Testis (tissue), 3 donors: Measurements from ENCODE around the gene ZNF45. TPM values are rescaled to one million over a fixed set of nuclear protein-coding genes. Genes with fewer than 3 reads are reported as not detected.

ENCODE experiments used
- DNase-seq: peaks from one replicate; pipeline ENCODE4 v3.0.0-alpha.2; 2019
- H3K27ac ChIP-seq, 2 donors: fragments of 200-600 bp; sonication (generic); one replicate each; pipeline ENCODE4 v1.5.1; 2019
- H3K27me3 ChIP-seq: fragments of 200-600 bp; sonication (generic); one replicate; pipeline ENCODE4 v1.5.1; 2019
- H3K36me3 ChIP-seq: fragments of 200-600 bp; sonication (generic); one replicate; pipeline ENCODE4 v1.5.1; 2017; ENCODE audit warnings: low read depth; ENCODE audit errors: missing control alignments
- H3K4me1 ChIP-seq: fragments of 200-600 bp; sonication (generic); one replicate; pipeline ENCODE4 v1.5.1; 2019
- H3K4me3 ChIP-seq, 2 donors: fragments of 200-600 bp; sonication (generic); one replicate each; pipeline ENCODE4 v1.5.1; 2017 to 2019
- H3K9me3 ChIP-seq: fragments of 200-600 bp; sonication (generic); one replicate; pipeline ENCODE4 v1.5.1; 2017
- POLR2A ChIP-seq: fragments of 450-650 bp; IDR thresholded peaks from one replicate; pipeline ENCODE4 v1.6.1; 2017; ENCODE audit warnings: antibody characterized with exemption, mild to moderate bottlenecking, moderate library complexity
- WGBS, 2 donors: methylation state at CpG; one replicate each; pipeline ENCODE4 v1.1.5; 2018; 5-methylcytosine and 5-hydroxymethylcytosine counted together
- intact Hi-C: fragments of 100-400 bp; cut with DNase I; formaldehyde crosslinking; loops from one replicate; pipeline ENCODE4 v1.15.1; 2023; ENCODE audit warnings: low total_unique reads
- polyA plus RNA-seq: library from polyadenylated mRNA; stranded (reverse); fragments of 350-450 nt; fragmentation: Illumina TruSeq; extraction: RNeasy Lipid Tissue Mini Kit (QIAGEN cat#74804); gene quantifications from one replicate; pipeline ENCODE4 v1.2.3, GENCODE V29; 2014; ENCODE audit warnings: low read depth, low replicate concordance; ENCODE audit not compliant: insufficient read depth
- total RNA-seq, 2 donors: library from RNA; depleted of rRNA; stranded (reverse); fragments of >200 nt; gene quantifications; one replicate each; pipeline ENCODE4 v1.2.3, GENCODE V29; 2016
- TF ChIP-seq, protein P1 (sequence below), 3 experiments: fragments of 450-650 bp in 2 of 3; fragments of 200-600 bp in 1 of 3; sonication (generic) in 1 of 3; IDR thresholded peaks; one replicate each; pipeline ENCODE4 v1.5.1; 2016 to 2019; ENCODE audit warnings: antibody characterized with exemption in 3 of 3, mild to moderate bottlenecking in 2 of 3, moderate library complexity in 1 of 3

ZNF45 gene
- total and polyA plus RNA-seq, 3 donors from 2014 or later, result 9.4 to 10.7 (median 10.5) TPM

DNA sequence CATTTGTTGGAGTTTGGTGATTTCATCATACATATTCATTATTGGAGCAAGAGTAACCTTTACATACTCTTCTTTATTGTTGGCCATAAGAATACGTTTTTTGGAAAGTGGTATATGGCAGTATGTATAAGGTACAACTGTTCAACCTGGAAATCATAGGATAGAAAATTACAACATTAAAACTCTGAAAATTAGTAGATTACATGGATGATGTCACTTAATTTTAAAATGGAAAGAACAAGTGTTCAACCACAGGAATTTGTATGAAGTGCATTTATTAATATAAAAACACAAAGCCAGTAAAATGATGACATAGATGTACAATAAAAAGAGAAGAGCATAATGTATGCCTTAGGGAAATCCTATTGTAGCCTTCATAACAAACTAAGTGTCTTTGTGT is 41.6 kb upstream of the ZNF45 start:
- intact Hi-C loops, result no loop called here
- H3K36me3 ChIP-seq, result no peaks in the 10 kb centered on the region
- H3K27me3 ChIP-seq, result no peaks in the 10 kb centered on the region
- WGBS, 2 donors, result 93 to 96% methylated on average over 1 of the region's 1 CpG
- H3K9me3 ChIP-seq, result no peaks in the 10 kb centered on the region
- DNase-seq, result no peak
- no peaks in the 10 kb centered on the region for H3K4me1 ChIP-seq
- H3K4me3 ChIP-seq, result no peak overlapping the region
- no peak overlapping the region for H3K27ac ChIP-seq
- no peak for TF ChIP-seq POLR2A
- TF ChIP-seq, protein P1, sequence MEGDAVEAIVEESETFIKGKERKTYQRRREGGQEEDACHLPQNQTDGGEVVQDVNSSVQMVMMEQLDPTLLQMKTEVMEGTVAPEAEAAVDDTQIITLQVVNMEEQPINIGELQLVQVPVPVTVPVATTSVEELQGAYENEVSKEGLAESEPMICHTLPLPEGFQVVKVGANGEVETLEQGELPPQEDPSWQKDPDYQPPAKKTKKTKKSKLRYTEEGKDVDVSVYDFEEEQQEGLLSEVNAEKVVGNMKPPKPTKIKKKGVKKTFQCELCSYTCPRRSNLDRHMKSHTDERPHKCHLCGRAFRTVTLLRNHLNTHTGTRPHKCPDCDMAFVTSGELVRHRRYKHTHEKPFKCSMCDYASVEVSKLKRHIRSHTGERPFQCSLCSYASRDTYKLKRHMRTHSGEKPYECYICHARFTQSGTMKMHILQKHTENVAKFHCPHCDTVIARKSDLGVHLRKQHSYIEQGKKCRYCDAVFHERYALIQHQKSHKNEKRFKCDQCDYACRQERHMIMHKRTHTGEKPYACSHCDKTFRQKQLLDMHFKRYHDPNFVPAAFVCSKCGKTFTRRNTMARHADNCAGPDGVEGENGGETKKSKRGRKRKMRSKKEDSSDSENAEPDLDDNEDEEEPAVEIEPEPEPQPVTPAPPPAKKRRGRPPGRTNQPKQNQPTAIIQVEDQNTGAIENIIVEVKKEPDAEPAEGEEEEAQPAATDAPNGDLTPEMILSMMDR (IDR thresholded peaks at IDR 0.05), result no peak

DNA sequence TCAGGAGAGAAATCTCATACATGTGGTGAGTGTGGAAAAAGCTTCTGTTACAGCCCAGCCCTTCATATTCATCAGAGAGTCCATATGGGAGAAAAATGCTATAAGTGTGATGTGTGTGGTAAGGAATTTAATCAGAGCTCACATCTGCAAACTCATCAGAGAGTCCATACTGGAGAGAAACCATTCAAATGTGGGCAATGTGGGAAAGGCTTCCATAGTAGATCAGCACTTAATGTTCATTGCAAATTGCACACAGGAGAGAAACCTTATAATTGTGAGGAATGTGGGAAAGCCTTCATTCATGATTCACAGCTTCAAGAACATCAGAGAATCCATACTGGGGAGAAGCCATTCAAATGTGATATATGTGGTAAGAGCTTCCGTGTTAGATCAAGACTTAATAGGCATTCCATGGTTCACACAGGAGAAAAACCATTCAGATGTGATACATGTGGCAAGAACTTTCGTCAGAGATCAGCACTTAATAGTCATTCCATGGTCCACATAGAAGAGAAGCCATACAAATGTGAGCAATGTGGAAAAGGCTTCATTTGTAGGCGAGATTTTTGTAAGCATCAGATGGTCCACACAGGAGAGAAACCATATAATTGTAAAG is 31.1 kb upstream of the ZNF45 start:
- H3K4me1 ChIP-seq, result no peaks in the 10 kb centered on the region
- no peaks in the 10 kb centered on the region for H3K9me3 ChIP-seq
- H3K27me3 ChIP-seq, result no peaks in the 10 kb centered on the region
- DNase-seq, result no peak
- TF ChIP-seq POLR2A, result no peak
- TF ChIP-seq, protein P1 (IDR thresholded peaks at IDR 0.05), result no peak
- 100% methylated on average over 3 of the region's 3 CpGs for WGBS, 2 donors
- no peak overlapping the region for H3K27ac ChIP-seq
- H3K36me3 ChIP-seq, result no peaks in the 10 kb centered on the region
- H3K4me3 ChIP-seq, result no peak overlapping the region
- intact Hi-C loops, result no loop called here

DNA sequence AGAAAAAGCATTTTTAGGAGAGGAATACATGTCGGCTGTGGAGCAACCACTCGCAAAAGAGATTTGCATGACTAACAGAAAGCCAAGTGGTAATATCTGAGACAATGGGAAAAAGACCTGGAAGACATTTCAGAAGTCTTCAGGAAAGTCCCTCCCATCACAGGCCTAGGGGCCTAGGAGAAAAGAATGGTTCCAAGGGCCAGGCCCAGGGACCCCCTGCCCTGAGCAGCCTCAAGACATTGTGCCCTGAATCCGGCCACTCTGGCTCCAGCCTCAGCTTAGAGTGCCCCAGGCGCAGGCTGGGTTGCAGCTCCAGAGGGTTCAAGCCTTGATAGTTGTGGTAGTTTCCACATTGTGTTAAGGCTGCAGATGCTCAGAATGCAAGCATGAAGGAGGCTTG is 25.3 kb upstream of the ZNF45 start:
- no peak overlapping the region for H3K4me3 ChIP-seq
- WGBS, 2 donors, result 64 to 71% methylated on average over 3 to 4 of the region's 4 CpGs
- no peak for DNase-seq
- no peaks in the 10 kb centered on the region for H3K4me1 ChIP-seq
- H3K36me3 ChIP-seq, result no peaks in the 10 kb centered on the region
- intact Hi-C loops, result no loop called here
- H3K27me3 ChIP-seq, result no peaks in the 10 kb centered on the region
- TF ChIP-seq, protein P1 (IDR thresholded peaks at IDR 0.05), result no peak
- TF ChIP-seq POLR2A, result no peak
- no peak overlapping the region for H3K27ac ChIP-seq
- no peaks in the 10 kb centered on the region for H3K9me3 ChIP-seq

DNA sequence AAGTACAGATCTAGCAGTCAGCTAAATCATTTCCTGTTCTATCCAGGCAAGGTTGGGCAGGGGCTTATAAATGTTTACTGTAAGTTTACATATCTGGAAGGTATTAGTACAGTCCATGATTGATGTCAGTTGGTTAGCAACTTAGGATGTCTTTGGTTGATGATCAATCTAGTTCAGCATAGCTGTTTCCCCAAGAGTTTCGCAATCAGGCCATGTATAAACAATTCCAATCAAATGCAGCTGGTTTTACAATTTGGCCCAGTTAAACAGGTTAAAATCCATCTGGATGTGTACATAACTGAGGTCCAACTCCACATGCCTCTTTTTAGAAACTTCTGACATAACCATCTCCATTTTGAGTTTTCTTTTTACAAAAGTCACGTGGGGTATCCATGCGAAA is 22.8 kb upstream of the ZNF45 start:
- H3K36me3 ChIP-seq, result no peaks in the 10 kb centered on the region
- intact Hi-C loops, result no loop called here
- DNase-seq, result no peak
- H3K4me3 ChIP-seq, result no peak overlapping the region
- H3K27ac ChIP-seq, result no peak overlapping the region
- H3K9me3 ChIP-seq, result no peaks in the 10 kb centered on the region
- H3K4me1 ChIP-seq, result no peaks in the 10 kb centered on the region
- whole genome bisulfite sequencing, 2 donors, result 95 to 97% methylated on average over 3 of the region's 3 CpGs
- no peaks in the 10 kb centered on the region for H3K27me3 ChIP-seq
- TF ChIP-seq POLR2A, result no peak
- TF ChIP-seq, protein P1 (IDR thresholded peaks at IDR 0.05), result no peak

DNA sequence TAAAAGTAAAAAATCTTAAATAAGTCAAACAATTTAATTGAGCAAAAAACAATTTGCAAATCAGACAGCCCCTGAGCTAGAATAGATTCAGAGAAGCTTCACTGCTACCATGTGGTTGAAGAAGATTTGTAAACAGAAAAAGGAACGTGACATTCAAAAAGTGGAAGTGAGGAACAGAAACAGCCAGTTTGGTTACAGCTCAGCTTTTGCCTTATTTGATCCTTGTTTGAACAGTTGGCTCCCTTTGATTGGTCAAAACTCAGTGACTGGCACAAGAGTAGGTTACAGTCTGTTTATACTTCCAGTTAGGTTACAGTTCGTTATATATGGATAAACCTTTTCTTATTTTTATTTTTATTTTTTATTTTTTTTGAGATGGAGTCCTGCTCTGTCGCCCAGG is 21.7 kb upstream of the ZNF45 start:
- no peaks in the 10 kb centered on the region for H3K36me3 ChIP-seq
- H3K27ac ChIP-seq, result no peak overlapping the region
- no peaks in the 10 kb centered on the region for H3K27me3 ChIP-seq
- no peak overlapping the region for H3K4me3 ChIP-seq
- no peaks in the 10 kb centered on the region for H3K9me3 ChIP-seq
- intact Hi-C loops, result no loop called here
- no peaks in the 10 kb centered on the region for H3K4me1 ChIP-seq
- no peak for TF ChIP-seq POLR2A
- TF ChIP-seq, protein P1 (IDR thresholded peaks at IDR 0.05), result no peak
- DNase-seq, result no peak
- WGBS, 2 donors, result 89 to 92% methylated on average over 3 of the region's 3 CpGs
